Gastroesophageal sphincter (tissue), 4 donors: ENCODE data around the gene SELENOV. TPM values are rescaled to one million over a fixed set of nuclear protein-coding genes. Genes with fewer than 3 reads are reported as not detected.
A peak's percentile ranks its signal among the peaks of the same experiment; 100 is the strongest.

Experiments
- ATAC-seq: fragments of 150-250 bp; one replicate; pipeline ENCODE4 v1.9.1; 2016; ENCODE audit warnings: mild to moderate bottlenecking, moderate library complexity
- H3K27ac ChIP-seq, 4 donors: fragments of 200-600 bp; sonication (generic) in 3 of 4; 1 replicate in 3 of 4; 2 replicates in 1 of 4; pipeline ENCODE4 v1.5.1; 2016 to 2019
- H3K27me3 ChIP-seq: fragments of 200-600 bp; sonication (generic); one replicate; pipeline ENCODE4 v1.5.1; 2019
- H3K36me3 ChIP-seq, 2 donors: fragments of 200-600 bp; sonication (generic); one replicate each; pipeline ENCODE4 v1.5.1; 2019; ENCODE audit warnings: control low read depth in 1 of 2
- H3K4me1 ChIP-seq, 3 donors: fragments of 200-600 bp; sonication (generic); 1 replicate in 2 of 3; 2 replicates in 1 of 3; pipeline ENCODE4 v1.5.1; 2016 to 2019; ENCODE audit warnings: control low read depth in 2 of 3
- H3K4me3 ChIP-seq, 2 donors: fragments of 200-600 bp; sonication (generic); one replicate each; pipeline ENCODE4 v1.5.1; 2019; ENCODE audit warnings: mild to moderate bottlenecking in 1 of 2, moderate library complexity in 1 of 2
- H3K9me3 ChIP-seq, 3 donors: fragments of 200-600 bp; sonication (generic); one replicate each; pipeline ENCODE4 v1.5.1; 2017 to 2019; ENCODE audit warnings: control low read depth in 2 of 3
- CTCF ChIP-seq, 4 experiments: fragments of 200-600 bp in 2 of 4; fragments of 450-650 bp in 2 of 4; sonication (generic) in 1 of 4; IDR thresholded peaks; one replicate each; pipeline ENCODE4 v1.5.1; 2017 to 2019; ENCODE audit warnings: antibody characterized with exemption in 4 of 4, mild to moderate bottlenecking in 2 of 4, moderate library complexity in 2 of 4
- EP300 ChIP-seq: sonication (generic); formaldehyde crosslinking; IDR thresholded peaks from one replicate; pipeline ENCODE4 v1.6.1; 2017; ENCODE audit warnings: antibody characterized with exemption, mild to moderate bottlenecking
- POLR2A ChIP-seq, 2 donors: fragments of 450-650 bp; IDR thresholded peaks; one replicate each; pipeline ENCODE4 v1.6.1; 2017; ENCODE audit warnings: antibody characterized with exemption in 2 of 2, mild to moderate bottlenecking in 2 of 2, moderate library complexity in 1 of 2
- POLR2AphosphoS5 ChIP-seq: sonication (generic); formaldehyde crosslinking; IDR thresholded peaks from one replicate; pipeline ENCODE4 v1.6.1; 2017; ENCODE audit warnings: antibody characterized with exemption
- WGBS, 2 donors: methylation state at CpG; one replicate each; pipeline ENCODE4 v1.1.5; 2018; ENCODE audit warnings: low coverage in 1 of 2; 5-methylcytosine and 5-hydroxymethylcytosine counted together
- total RNA-seq, 4 donors: library from RNA; depleted of rRNA; stranded (reverse); fragments of >200 nt; gene quantifications; one replicate each; pipeline ENCODE4 v1.1.0, GENCODE V29; 2016

Gene SELENOV
- total RNA-seq, 4 donors from 2014 or later = not detected

DNA sequence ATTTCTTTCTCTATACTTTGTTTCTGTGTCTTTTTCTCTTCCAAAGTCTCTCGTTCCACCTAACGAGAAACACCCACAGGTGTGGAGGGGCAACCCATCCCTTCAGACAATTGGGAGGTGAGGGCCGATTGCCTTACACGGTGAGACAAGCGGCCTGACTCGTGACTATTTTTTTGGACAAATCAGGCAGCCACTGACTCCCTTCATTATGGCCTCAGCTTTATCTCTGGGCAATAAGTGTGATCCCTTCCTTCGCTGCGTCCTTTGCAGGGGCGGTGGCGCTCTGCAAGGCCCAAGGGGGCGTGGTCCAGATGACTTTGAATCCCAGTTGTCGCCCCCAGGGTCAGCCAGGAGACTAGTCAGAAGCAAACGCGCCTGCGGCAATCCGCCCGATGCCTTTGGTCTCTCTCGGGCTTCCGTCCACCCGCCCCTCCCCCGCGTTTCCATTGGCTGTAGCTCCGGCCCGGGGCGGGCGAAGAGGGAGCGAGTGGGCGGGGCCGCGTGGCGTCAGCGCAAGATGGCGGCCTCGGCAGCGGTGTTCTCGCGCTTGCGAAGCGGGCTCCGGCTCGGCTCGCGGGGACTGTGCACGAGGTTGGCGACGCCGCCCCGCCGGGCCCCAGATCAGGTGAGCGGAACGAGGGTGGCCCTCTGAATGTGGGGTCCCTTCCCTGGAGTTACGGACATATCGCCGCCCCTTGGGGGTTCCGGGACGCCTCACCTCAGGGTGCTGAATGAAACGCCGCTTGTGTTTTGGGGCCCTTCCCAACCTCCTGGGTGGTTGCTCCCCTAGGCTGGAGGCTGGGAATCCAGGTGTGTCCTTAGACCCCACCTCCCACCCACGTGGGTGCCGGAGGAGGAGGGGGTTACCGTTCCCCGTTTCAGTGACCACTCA, 34.4 kb upstream of the SELENOV start, which contains the start of gene TIMM50:
Gene TIMM50 (plus strand): TSS at position 502 of the 892 bp plus-strand sequence. CDS start 16 bp downstream, at position 518.
- Histone ChIP-seq H3K4me1 (peaks cover 0 to 26% (median 8%) of the 10 kb centered on the region in 3 donors), H3K4me3 (peak within 1 kb of the TSS; percentile 65 to 76), H3K27ac (peak within 1 kb of the TSS; percentile 48 to 87 (median 82)), H3K36me3 (peaks cover 0 to 45% of the 10 kb centered on the region in 2 donors), H3K27me3 (no peaks in the 10 kb centered on the region), H3K9me3 (no peaks in the 10 kb centered on the region)
- 0% methylated on average over 2 to 9 of the region's 62 CpGs for WGBS, 2 donors
- TF ChIP-seq EP300 (no peak), CTCF (IDR thresholded peaks at IDR 0.05) (peak in 1 of 4 experiments; percentile 28), POLR2AphosphoS5 (peak; percentile 88), POLR2A (IDR thresholded peaks at IDR 0.05) (peak in 1 of 2 donors; percentile 43)
- ATAC-seq = peak; percentile 98

- peaks cover 0 to 26% (median 8%) of the 10 kb centered on the region in 3 donors for H3K4me1 ChIP-seq
- H3K36me3 ChIP-seq = peaks cover 0 to 45% of the 10 kb centered on the region in 2 donors
- H3K27ac ChIP-seq = peak overlapping the region in 3 of 4 donors; percentile 77 to 87 (median 86)
- TF ChIP-seq POLR2AphosphoS5 = no peak
- no peak for TF ChIP-seq POLR2A (IDR thresholded peaks at IDR 0.05)
- TF ChIP-seq CTCF (IDR thresholded peaks at IDR 0.05) = no peak
- no peaks in the 10 kb centered on the region for H3K9me3 ChIP-seq
- H3K27me3 ChIP-seq = no peaks in the 10 kb centered on the region
- no peak for ATAC-seq
- WGBS, 2 donors = 0 to 1% methylated on average over 4 to 12 of the region's 12 CpGs
- peak overlapping the region; percentile 65 to 76 for H3K4me3 ChIP-seq
Measured at GRCh38 chr19:39481229-39481545, 33.8 kb upstream of the SELENOV start.

DNA sequence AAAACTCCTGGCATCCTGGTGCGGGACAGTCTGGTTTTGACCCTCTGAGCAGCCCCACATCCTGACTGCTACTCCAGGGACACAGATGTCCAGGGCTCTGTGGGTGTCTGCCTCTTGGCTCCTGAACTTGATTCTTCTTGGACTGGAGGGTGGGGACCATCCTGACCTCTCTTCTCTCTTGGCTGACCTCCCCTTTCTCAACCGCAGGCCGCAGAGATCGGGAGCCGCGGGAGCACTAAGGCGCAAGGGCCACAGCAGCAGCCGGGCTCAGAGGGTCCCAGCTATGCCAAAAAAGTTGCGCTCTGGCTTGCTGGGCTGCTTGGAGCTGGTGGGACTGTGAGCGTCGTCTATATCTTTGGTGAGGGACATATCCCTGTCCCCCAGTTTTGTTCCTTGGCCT, 33.3 kb upstream of the SELENOV start:
- peak overlapping the region in 1 of 4 donors; percentile 87 for H3K27ac ChIP-seq
- no peaks in the 10 kb centered on the region for H3K9me3 ChIP-seq
- TF ChIP-seq POLR2A (IDR thresholded peaks at IDR 0.05) = no peak
- TF ChIP-seq CTCF (IDR thresholded peaks at IDR 0.05) = no peak
- TF ChIP-seq EP300 = no peak
- TF ChIP-seq POLR2AphosphoS5 = no peak
- peaks cover 0 to 26% (median 8%) of the 10 kb centered on the region in 3 donors for H3K4me1 ChIP-seq
- WGBS, 2 donors = 81% methylated on average over 3 of the region's 11 CpGs; no CpG with 5 or more reads in 1 of the 2 donors
- peaks cover 0 to 45% of the 10 kb centered on the region in 2 donors for H3K36me3 ChIP-seq
- H3K27me3 ChIP-seq = no peaks in the 10 kb centered on the region
- no peak for ATAC-seq
- peak overlapping the region; percentile 65 to 76 for H3K4me3 ChIP-seq

GRCh38 chr19:39483141-39483540, 31.8 kb upstream of the SELENOV start:
- H3K27me3 ChIP-seq = no peaks in the 10 kb centered on the region
- no peak overlapping the region for H3K4me3 ChIP-seq
- no peak for ATAC-seq
- H3K4me1 ChIP-seq = peaks cover 0 to 26% (median 8%) of the 10 kb centered on the region in 3 donors
- no peak overlapping the region for H3K27ac ChIP-seq
- H3K9me3 ChIP-seq = no peaks in the 10 kb centered on the region
- 70% methylated on average over 3 of the region's 6 CpGs; no CpG with 5 or more reads in 1 of the 2 donors for WGBS, 2 donors
- peaks cover 0 to 56% of the 10 kb centered on the region in 2 donors for H3K36me3 ChIP-seq
- TF ChIP-seq CTCF (IDR thresholded peaks at IDR 0.05) (no peak), POLR2AphosphoS5 (no peak), EP300 (no peak), POLR2A (IDR thresholded peaks at IDR 0.05) (no peak)

DNA sequence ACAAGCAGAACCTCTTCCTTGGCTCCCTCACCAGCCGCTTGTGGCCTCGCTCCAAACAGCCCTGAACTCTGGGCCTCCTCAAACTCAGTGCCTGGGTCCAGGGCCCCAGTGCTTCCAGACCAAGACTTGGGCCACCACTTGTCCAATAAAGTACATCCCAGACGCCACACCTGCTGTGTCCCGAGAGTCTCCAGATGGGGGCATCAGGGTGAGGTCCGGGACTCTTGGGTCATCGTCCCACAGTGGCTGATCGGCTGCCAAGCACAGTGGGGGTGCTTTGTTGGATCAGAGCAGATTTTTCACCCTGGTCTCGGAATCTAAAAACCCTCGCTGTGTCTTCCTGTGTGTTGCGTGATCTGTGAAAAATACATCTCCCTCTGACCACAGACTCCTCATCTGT, 25.2 kb upstream of the SELENOV start:
- no peak for TF ChIP-seq POLR2AphosphoS5
- no peak for TF ChIP-seq EP300
- no peak for TF ChIP-seq POLR2A (IDR thresholded peaks at IDR 0.05)
- no peak for TF ChIP-seq CTCF (IDR thresholded peaks at IDR 0.05)
- Histone ChIP-seq H3K9me3 (no peaks in the 10 kb centered on the region), H3K27ac (no peak overlapping the region), H3K4me1 (no peaks in the 10 kb centered on the region), H3K36me3 (peaks cover 0 to 75% of the 10 kb centered on the region in 2 donors), H3K4me3 (no peak overlapping the region), H3K27me3 (no peaks in the 10 kb centered on the region)
- no peak for ATAC-seq
- WGBS, 2 donors = 100% methylated on average over 1 to 2 of the region's 10 CpGs
